ENCODE data around the gene DYNLT3. TPM values are rescaled to one million over a fixed set of nuclear protein-coding genes. Genes with fewer than 3 reads are reported as not detected.

Gene DYNLT3
- total RNA-seq, 1 experiment from 2014 or later = 5.7 TPM

DNA sequence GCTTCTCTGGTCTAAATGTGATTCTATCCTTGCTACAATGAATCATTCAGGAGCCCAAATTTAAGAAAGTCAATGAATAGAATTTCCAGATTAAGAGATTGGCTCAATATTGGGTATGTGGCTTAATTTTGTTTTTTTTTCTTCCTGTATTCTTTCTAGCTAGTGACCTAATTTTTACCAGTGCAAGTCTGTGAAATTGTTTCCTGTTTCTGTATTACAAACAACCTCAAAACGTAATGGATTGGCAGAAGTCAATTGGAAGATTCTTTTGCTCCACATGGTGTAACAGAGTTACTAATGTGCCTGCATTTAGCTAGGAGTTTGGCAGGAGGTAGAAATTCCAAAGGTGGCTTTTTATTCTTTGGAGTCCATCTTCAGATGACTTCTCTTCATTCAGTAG lies 17.6 kb downstream of the DYNLT3 start:
- Histone ChIP-seq H2BK5ac (ENCODE audit: insufficient read length, low read length) (no peak overlapping the region), H3K14ac (ENCODE audit: insufficient read depth, low read length) (no peak overlapping the region), H3K23me2 (ENCODE audit: insufficient read length, low read depth, low read length, poor library complexity, severe bottlenecking) (no peaks in the 10 kb centered on the region), H4K20me1 (ENCODE audit: control insufficient read depth, insufficient read depth, insufficient read length) (no peaks in the 10 kb centered on the region), H3K79me2 (ENCODE audit: insufficient read depth, low read length) (no peaks in the 10 kb centered on the region), H3K18ac (ENCODE audit: insufficient read length, low read depth, low read length) (no peak overlapping the region), H4K8ac (replicated peaks; ENCODE audit: insufficient read length, low read depth, low read length) (no peak overlapping the region), H2BK120ac (ENCODE audit: low read depth, low read length, poor library complexity, severe bottlenecking) (no peak overlapping the region), H4K5ac (ENCODE audit: insufficient read length, low read depth, low read length) (no peak overlapping the region), H2AFZ (ENCODE audit: low read length) (no peak overlapping the region), H2BK15ac (ENCODE audit: low read depth, low read length) (no peak overlapping the region), H2BK20ac (ENCODE audit: low read depth, low read length, poor library complexity, severe bottlenecking) (no peak overlapping the region), H3K27ac (ENCODE audit: insufficient read length, low read depth, low read length) (no peak overlapping the region), H3K4me1 (ENCODE audit: insufficient read depth, low read length) (no peaks in the 10 kb centered on the region), H3T11ph (ENCODE audit: low read length) (no peak overlapping the region), H3K4me2 (ENCODE audit: insufficient read depth, insufficient read length, low read length) (no peak overlapping the region), H3K9me3 (ENCODE audit: control insufficient read depth, low read depth, low read length) (no peaks in the 10 kb centered on the region), H3K79me1 (ENCODE audit: insufficient read depth, low read depth, low read length, poor library complexity, severe bottlenecking) (no peaks in the 10 kb centered on the region), H2BK12ac (ENCODE audit: insufficient read length, low read depth, low read length) (no peak overlapping the region), H3K27me3 (ENCODE audit: insufficient read depth, low read length) (no peaks in the 10 kb centered on the region), H3K56ac (ENCODE audit: insufficient read length, low read depth, low read length) (no peak overlapping the region), H2AK5ac (ENCODE audit: insufficient read length, low read length) (no peak overlapping the region), H3K4ac (ENCODE audit: low read depth, low read length) (no peak overlapping the region), H4K91ac (ENCODE audit: insufficient read length, low read depth, low read length) (no peak overlapping the region), H3K23ac (ENCODE audit: insufficient read length, low read depth, low read length) (no peak overlapping the region), H3K9ac (ENCODE audit: extremely low read depth, insufficient read length, low read length) (no peak overlapping the region)
- Mint-ChIP-seq H3K36me3 (ENCODE audit: insufficient read depth in 1 of 3, low read depth in 3 of 3) (no peaks in the 10 kb centered on the region; a peak in 1 of 7 replicates), H3K4me3 (no peak overlapping the region), H3K27ac (no peak overlapping the region), H3K9me3 (peaks cover 47 to 52% of the 10 kb centered on the region in 2 experiments), H3K4me1 (no peaks in the 10 kb centered on the region), H3K27me3 (ENCODE audit: low read depth) (no peaks in the 10 kb centered on the region)
- WGBS (ENCODE audit: extremely low coverage, insufficient read length, low lambda C conversion rate) = no CpG with 5 or more reads among the region's 1 CpG
- TF ChIP-seq, protein P1, sequence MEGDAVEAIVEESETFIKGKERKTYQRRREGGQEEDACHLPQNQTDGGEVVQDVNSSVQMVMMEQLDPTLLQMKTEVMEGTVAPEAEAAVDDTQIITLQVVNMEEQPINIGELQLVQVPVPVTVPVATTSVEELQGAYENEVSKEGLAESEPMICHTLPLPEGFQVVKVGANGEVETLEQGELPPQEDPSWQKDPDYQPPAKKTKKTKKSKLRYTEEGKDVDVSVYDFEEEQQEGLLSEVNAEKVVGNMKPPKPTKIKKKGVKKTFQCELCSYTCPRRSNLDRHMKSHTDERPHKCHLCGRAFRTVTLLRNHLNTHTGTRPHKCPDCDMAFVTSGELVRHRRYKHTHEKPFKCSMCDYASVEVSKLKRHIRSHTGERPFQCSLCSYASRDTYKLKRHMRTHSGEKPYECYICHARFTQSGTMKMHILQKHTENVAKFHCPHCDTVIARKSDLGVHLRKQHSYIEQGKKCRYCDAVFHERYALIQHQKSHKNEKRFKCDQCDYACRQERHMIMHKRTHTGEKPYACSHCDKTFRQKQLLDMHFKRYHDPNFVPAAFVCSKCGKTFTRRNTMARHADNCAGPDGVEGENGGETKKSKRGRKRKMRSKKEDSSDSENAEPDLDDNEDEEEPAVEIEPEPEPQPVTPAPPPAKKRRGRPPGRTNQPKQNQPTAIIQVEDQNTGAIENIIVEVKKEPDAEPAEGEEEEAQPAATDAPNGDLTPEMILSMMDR (conservative IDR thresholded peaks at IDR 0.05) = no peak
- no peak for DNase-seq
